Osteoblast (primary cell): ENCODE measurements around the gene AK4. TPM values are rescaled to one million over a fixed set of nuclear protein-coding genes. Genes with fewer than 3 reads are reported as not detected.

Source experiments
- DNase-seq: peaks from one replicate; pipeline ENCODE4 v3.0.0; 2011; ENCODE audit warnings: low spot score, mixed read lengths; ENCODE audit not compliant: insufficient read length; ENCODE audit errors: missing footprints
- H2AFZ ChIP-seq: 2 replicates; pipeline ENCODE4 v1.6.0; 2011; ENCODE audit warnings: mild to moderate bottlenecking, low read length
- H3K27ac ChIP-seq: 2 replicates; pipeline ENCODE4 v1.5.1; 2011; ENCODE audit warnings: mild to moderate bottlenecking, low read depth, low read length, moderate library complexity
- H3K27me3 ChIP-seq: 2 replicates; pipeline ENCODE4 v1.6.0; 2012; ENCODE audit warnings: mild to moderate bottlenecking, control low read depth, inconsistent platforms, low read length, moderate library complexity; ENCODE audit not compliant: insufficient read depth
- H3K36me3 ChIP-seq: 2 replicates; pipeline ENCODE4 v1.5.1; 2011; ENCODE audit warnings: mild to moderate bottlenecking, low read length, control low read depth, moderate library complexity; ENCODE audit not compliant: insufficient read depth
- H3K4me1 ChIP-seq: 2 replicates; pipeline ENCODE4 v1.5.1; 2011; ENCODE audit warnings: mild to moderate bottlenecking, low read length, control low read depth, moderate library complexity; ENCODE audit not compliant: insufficient read depth
- H3K4me2 ChIP-seq: 2 replicates; pipeline ENCODE4 v1.6.0; 2011; ENCODE audit warnings: mild to moderate bottlenecking, low read length; ENCODE audit not compliant: insufficient read depth
- H3K4me3 ChIP-seq: fragments of 200-600 bp; sonication (generic); 3 replicates; pipeline ENCODE4 v1.5.1; 2012; ENCODE audit warnings: mild to moderate bottlenecking, low read length, inconsistent platforms; ENCODE audit not compliant: insufficient read depth
- H3K79me2 ChIP-seq: 2 replicates; pipeline ENCODE4 v1.6.0; 2012; ENCODE audit warnings: mild to moderate bottlenecking, low read length, control low read depth, inconsistent platforms; ENCODE audit not compliant: insufficient read depth
- H3K9me3 ChIP-seq: 2 replicates; pipeline ENCODE4 v1.5.1; 2011; ENCODE audit warnings: low read depth, low read length, control low read depth
- H4K20me1 ChIP-seq: 2 replicates; pipeline ENCODE4 v1.6.0; 2012; ENCODE audit warnings: mild to moderate bottlenecking, low read length, control low read depth; ENCODE audit not compliant: insufficient read depth
- CTCF ChIP-seq: IDR thresholded peaks from 2 replicates; pipeline ENCODE4 v1.5.1; 2011; ENCODE audit warnings: mild to moderate bottlenecking, low read depth, low read length, moderate library complexity; ENCODE audit errors: extremely low read depth
- total RNA-seq: library from RNA; depleted of rRNA; stranded (reverse); fragments of >200 nt; gene quantifications from 2 replicates; pipeline ENCODE4 v1.2.3, GENCODE V29; 2012

The AK4 gene
- total RNA-seq, 1 donor: 37.6 TPM

GRCh38 chr1:65190229-65190628 lies 42.2 kb downstream of the AK4 start:
- Histone ChIP-seq H3K4me2 (no peak overlapping the region), H3K27ac (no peak overlapping the region), H3K4me1 (peaks cover 11% of the 10 kb centered on the region), H3K9me3 (no peaks in the 10 kb centered on the region), H2AFZ (no peak overlapping the region), H3K4me3 (no peak overlapping the region), H3K79me2 (no peaks in the 10 kb centered on the region), H3K27me3 (no peaks in the 10 kb centered on the region), H4K20me1 (no peaks in the 10 kb centered on the region), H3K36me3 (no peaks in the 10 kb centered on the region)
- no peak for TF ChIP-seq CTCF
- DNase-seq: no peak

DNA sequence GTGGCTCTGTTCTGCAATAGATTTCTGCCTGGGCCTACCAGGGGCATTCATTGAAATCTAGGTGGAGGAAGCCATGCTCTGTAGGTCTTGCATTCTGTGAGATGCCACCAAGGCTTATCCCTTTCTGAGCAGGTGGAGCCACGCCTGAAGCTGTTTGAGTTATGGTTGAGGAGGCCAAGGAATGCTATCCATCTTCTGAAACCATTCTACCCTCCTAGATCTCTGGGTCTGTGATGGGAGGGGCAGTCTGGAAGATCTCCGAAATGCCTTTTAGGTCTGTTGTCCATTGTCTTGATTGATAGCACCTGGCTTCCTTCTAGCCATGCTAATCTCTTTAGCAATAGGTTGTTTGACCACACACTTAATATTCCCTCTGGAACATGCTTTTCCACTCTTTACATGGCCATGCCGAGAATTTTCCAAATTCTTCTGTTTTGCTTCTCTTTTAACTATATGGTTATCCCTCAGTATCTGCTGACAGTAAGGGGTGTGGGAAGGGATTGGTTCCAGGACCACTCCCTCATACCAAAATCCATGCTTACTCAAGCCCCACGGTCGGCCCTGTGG lies 45.2 kb downstream of the AK4 start:
- Histone ChIP-seq H3K27ac (no peak overlapping the region), H3K4me1 (peaks cover 38% of the 10 kb centered on the region), H2AFZ (no peak overlapping the region), H4K20me1 (no peaks in the 10 kb centered on the region), H3K4me2 (no peak overlapping the region), H3K79me2 (no peaks in the 10 kb centered on the region), H3K36me3 (no peaks in the 10 kb centered on the region), H3K9me3 (no peaks in the 10 kb centered on the region), H3K27me3 (no peaks in the 10 kb centered on the region), H3K4me3 (no peak overlapping the region)
- no peak for DNase-seq
- no peak for TF ChIP-seq CTCF

DNA sequence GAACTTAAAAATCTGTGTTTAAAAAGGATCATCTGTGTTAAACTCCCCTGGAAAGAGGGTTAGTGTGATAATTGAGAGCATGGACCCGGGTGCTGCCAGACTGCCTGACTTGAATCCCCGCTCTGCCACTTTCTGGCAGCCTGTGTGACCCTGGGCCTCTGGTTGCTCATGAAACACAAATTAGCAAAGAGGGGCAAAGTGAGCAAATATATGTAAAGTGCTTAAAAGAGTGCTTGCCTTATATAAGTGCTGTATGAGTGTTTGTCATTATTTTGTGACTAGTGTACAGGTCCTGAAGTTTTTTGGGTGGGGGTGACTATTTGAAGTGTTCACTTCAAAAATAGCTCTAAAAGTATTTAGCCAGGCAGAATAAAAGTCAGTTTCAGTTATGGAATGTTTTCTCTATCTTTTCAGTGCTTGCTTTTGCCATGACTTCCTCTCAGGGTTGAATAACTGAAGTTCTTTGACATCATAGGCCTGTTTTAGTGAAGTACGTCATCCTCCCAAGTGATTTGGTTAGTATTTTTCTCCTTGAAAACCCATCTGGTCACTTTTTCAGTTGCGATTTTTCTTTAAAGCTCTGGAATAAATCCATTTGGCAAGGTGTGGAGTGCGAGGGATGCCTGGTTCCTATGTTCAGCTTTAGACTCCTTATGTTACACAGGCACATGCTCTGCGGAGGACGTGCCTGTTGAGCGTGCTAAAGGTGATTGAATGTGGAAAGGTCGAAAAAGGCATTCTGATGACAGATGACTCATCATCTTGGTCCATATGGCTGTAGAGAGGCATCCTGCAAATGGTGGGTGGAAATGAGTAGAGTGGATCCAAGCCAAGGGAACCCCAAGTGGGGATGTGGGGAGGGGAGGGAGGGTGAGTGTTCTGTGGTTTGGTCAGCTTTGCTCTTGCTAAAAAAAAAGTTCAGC lies 47.8 kb downstream of the AK4 start:
- no peaks in the 10 kb centered on the region for H3K36me3 ChIP-seq
- peak overlapping the region; percentile 94 for H3K27ac ChIP-seq
- peak overlapping the region; percentile 35 for H2AFZ ChIP-seq
- no peaks in the 10 kb centered on the region for H3K27me3 ChIP-seq
- H3K4me2 ChIP-seq: peak overlapping the region; percentile 47
- no peak for TF ChIP-seq CTCF
- no peaks in the 10 kb centered on the region for H4K20me1 ChIP-seq
- no peak for DNase-seq
- no peaks in the 10 kb centered on the region for H3K79me2 ChIP-seq
- peak overlapping the region; percentile 31 for H3K4me3 ChIP-seq
- H3K9me3 ChIP-seq: no peaks in the 10 kb centered on the region
- H3K4me1 ChIP-seq: peaks cover 42% of the 10 kb centered on the region

GRCh38 chr1:65196926-65197325 lies 48.9 kb downstream of the AK4 start:
- H3K9me3 ChIP-seq: no peaks in the 10 kb centered on the region
- no peaks in the 10 kb centered on the region for H3K27me3 ChIP-seq
- TF ChIP-seq CTCF: no peak
- no peak overlapping the region for H3K27ac ChIP-seq
- H3K79me2 ChIP-seq: no peaks in the 10 kb centered on the region
- no peaks in the 10 kb centered on the region for H4K20me1 ChIP-seq
- H3K4me1 ChIP-seq: peaks cover 42% of the 10 kb centered on the region
- H3K36me3 ChIP-seq: no peaks in the 10 kb centered on the region
- DNase-seq: no peak
- H3K4me2 ChIP-seq: no peak overlapping the region
- H2AFZ ChIP-seq: no peak overlapping the region
- H3K4me3 ChIP-seq: no peak overlapping the region
